Karpas-422 (cell line): Measurements from ENCODE around the gene SF1. TPM values are rescaled to one million over a fixed set of nuclear protein-coding genes. Genes with fewer than 3 reads are reported as not detected.

Source experiments
- DNase-seq: peaks from one replicate; pipeline ENCODE4 v3.0.0-alpha.2; 2015
- H2AFZ ChIP-seq: fragments of 200-600 bp; sonication (generic); 2 replicates; pipeline ENCODE4 v1.6.1; 2014; ENCODE audit warnings: antibody characterized with exemption, low read length, mixed read lengths
- H3K27ac ChIP-seq: fragments of 200-600 bp; sonication (generic); 2 replicates; pipeline ENCODE4 v1.5.1; 2014; ENCODE audit warnings: mild to moderate bottlenecking, low read length, moderate library complexity
- H3K27me3 ChIP-seq: fragments of 200-600 bp; sonication (generic); 2 replicates; pipeline ENCODE4 v1.6.1; 2014; ENCODE audit warnings: low read length, mixed read lengths
- H3K36me3 ChIP-seq: fragments of 200-600 bp; sonication (generic); 2 replicates; pipeline ENCODE4 v1.6.1; 2014; ENCODE audit warnings: low read length, mixed read lengths; ENCODE audit not compliant: insufficient read depth
- H3K4me1 ChIP-seq: fragments of 200-600 bp; sonication (generic); 2 replicates; pipeline ENCODE4 v1.6.1; 2014; ENCODE audit warnings: mild to moderate bottlenecking, low read length, mixed read lengths
- H3K4me2 ChIP-seq: fragments of 200-600 bp; sonication (generic); 2 replicates; pipeline ENCODE4 v1.6.1; 2014; ENCODE audit warnings: low read length, low read depth, mild to moderate bottlenecking; ENCODE audit not compliant: poor library complexity, severe bottlenecking
- H3K4me3 ChIP-seq: fragments of 200-600 bp; sonication (generic); 2 replicates; pipeline ENCODE4 v1.5.1; 2014; ENCODE audit warnings: mild to moderate bottlenecking, antibody characterized with exemption, low read length, mixed read lengths
- H3K79me2 ChIP-seq: fragments of 200-600 bp; sonication (generic); 2 replicates; pipeline ENCODE4 v1.6.1; 2014; ENCODE audit warnings: mild to moderate bottlenecking, low read length, mixed read lengths
- H3K9ac ChIP-seq: fragments of 200-600 bp; sonication (generic); 2 replicates; pipeline ENCODE4 v1.6.0; 2014; ENCODE audit warnings: low read length
- H3K9me2 ChIP-seq: fragments of 200-600 bp; sonication (generic), shearing (Covaris generic); replicated peaks from 2 replicates; pipeline ENCODE4 v1.6.0; 2014; ENCODE audit warnings: mild to moderate bottlenecking, low read length, moderate library complexity; ENCODE audit not compliant: insufficient read depth
- H3K9me3 ChIP-seq: fragments of 300-700, 200-600 bp; sonication (generic); 2 replicates; pipeline ENCODE4 v1.6.1; 2014; ENCODE audit warnings: low read length, mixed read lengths
- H4K20me1 ChIP-seq: fragments of 200-600 bp; sonication (generic); 2 replicates; pipeline ENCODE4 v1.6.1; 2014; ENCODE audit warnings: mild to moderate bottlenecking, antibody characterized with exemption, low read length, low read depth; ENCODE audit not compliant: insufficient read depth
- total RNA-seq: library from RNA; depleted of rRNA; stranded (reverse); fragments of >200 nt; shearing (Covaris generic); gene quantifications from 2 replicates; pipeline ENCODE4 v1.2.3, GENCODE V29; 2014; ENCODE audit warnings: low replicate concordance

Gene SF1
- total RNA-seq, 1 experiment from 2014 or later, result 156 TPM

DNA sequence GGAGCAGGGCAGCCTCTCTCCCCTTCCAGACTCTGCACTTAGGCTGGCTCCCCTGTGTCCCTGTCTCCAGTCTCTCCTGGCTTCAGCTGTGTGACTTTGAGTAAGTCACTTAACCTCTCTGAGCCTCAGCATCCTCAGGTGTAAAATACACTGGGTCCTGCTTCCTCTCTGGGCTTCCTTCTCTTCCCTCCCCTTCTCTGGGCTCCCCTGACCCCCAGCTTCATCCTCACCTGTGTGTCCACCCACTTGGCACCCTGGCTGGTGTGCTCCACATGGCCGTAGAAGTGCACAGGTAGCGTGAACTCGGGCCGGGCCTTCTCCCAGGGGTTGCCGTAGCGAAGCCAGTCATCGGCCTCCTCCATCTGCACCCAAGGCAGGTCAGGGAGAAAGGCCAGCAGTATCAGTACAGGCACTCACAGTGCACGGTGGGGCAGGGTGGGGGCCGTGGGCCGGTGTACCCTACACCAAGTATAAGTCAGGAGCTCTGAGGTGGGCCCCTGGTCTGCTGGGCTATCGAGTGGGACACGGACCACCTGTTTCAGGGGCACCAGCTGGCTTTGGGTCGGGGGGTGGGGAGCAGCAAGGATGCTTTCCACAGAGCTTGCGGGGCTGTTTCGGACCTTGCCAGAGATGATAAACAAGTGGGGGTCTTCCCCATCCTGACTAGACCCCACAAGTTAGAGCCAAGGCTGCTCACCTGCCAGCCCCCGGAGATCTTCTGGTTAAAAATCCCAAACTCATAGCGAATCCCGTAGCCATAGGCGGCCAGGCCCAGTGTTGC is 20.6 kb downstream of the SF1 start:
- Histone ChIP-seq H3K27me3 (no peaks in the 10 kb centered on the region), H3K9me2 (no peaks in the 10 kb centered on the region), H3K36me3 (no peaks in the 10 kb centered on the region), H3K4me3 (no peak overlapping the region), H4K20me1 (0 out of 2 replicates have a peak, but pooled peaks cover 3% of the 10 kb centered on the region), H3K4me2 (no peak overlapping the region), H3K4me1 (no peaks in the 10 kb centered on the region), H3K9me3 (no peaks in the 10 kb centered on the region), H3K79me2 (no peaks in the 10 kb centered on the region), H3K9ac (no peak overlapping the region), H3K27ac (no peak overlapping the region), H2AFZ (no peak overlapping the region)
- no peak for DNase-seq

DNA sequence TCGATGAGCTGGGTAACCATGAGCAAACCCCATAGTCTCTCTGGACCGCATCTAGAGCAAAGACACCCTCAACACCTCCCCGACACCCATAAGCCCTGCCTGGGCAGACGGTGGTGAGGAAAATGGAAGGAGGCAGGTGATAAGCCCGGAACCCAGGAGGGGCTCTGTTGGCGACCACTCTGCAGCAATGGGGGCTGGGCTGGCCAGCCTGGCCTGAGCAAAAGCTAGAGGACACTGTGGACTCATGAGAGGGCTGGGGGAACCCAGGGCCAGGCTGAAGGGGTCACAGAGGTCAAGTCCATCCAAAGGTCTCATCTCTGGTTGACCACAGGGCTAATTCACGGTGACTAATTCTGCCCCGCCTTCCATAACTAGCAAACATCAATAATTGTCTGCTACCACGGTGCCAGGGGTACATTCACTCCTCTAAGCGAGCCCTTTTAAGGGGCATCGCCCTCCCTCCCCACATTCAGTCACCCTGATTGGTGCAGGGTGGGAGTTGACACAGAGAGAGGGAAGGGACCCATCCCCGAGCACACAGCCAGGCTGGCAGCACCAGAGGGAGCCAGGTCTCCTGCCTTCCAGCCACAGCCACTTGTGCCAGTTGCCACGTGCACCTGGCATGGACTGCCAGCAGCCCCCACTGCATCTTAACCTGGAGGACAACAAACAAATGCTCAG is 22.5 kb downstream of the SF1 start:
- no peaks in the 10 kb centered on the region for H3K9me3 ChIP-seq
- H3K4me1 ChIP-seq, result no peaks in the 10 kb centered on the region
- H3K4me3 ChIP-seq, result no peak overlapping the region
- no peak for DNase-seq
- no peaks in the 10 kb centered on the region for H3K79me2 ChIP-seq
- H3K9ac ChIP-seq, result no peak overlapping the region
- no peaks in the 10 kb centered on the region for H4K20me1 ChIP-seq
- no peak overlapping the region for H3K27ac ChIP-seq
- H3K27me3 ChIP-seq, result no peaks in the 10 kb centered on the region
- no peak overlapping the region for H3K4me2 ChIP-seq
- no peaks in the 10 kb centered on the region for H3K9me2 ChIP-seq
- no peak overlapping the region for H2AFZ ChIP-seq
- H3K36me3 ChIP-seq, result no peaks in the 10 kb centered on the region

DNA sequence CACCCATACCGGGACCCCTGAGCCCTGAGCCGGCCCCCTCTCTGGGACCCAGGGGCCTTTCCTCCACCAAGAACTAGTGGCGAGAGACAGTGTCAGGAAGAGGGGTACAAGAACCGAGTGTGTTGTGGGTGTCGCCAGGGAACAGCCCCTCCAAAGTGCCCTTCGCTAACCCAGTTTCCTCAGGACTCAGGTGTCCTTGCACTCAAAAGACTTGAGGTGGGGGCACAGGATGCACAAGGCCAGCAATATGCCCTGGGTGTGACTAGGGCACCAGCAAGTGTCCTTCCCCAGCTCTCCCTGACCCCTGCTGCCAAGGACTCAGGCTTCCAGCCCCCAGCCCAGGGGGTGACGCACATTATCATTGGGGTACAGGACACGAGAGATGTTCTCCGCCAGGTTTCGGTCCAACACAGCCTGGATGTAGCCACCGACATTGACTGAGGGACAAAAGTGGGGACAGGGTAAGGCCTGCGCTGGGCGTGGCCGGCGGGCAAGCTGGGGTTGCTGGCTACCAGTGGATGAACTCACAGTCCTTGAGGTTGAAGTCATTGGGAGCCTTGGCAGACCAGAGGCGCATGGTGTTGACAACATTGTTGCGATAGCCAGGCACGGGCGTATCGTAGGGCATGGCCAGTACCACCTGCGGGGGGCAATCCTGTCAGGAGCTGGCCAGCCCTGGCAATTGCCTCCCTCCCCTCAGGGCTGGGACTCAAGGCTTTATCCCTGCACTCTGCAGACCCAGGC is 23.3 kb downstream of the SF1 start:
- Histone ChIP-seq H3K27ac (no peak overlapping the region), H2AFZ (no peak overlapping the region), H3K9ac (no peak overlapping the region), H3K4me2 (no peak overlapping the region), H3K9me2 (no peaks in the 10 kb centered on the region), H3K4me1 (no peaks in the 10 kb centered on the region), H3K9me3 (no peaks in the 10 kb centered on the region), H3K36me3 (no peaks in the 10 kb centered on the region), H3K79me2 (no peaks in the 10 kb centered on the region), H4K20me1 (no peaks in the 10 kb centered on the region), H3K4me3 (no peak overlapping the region), H3K27me3 (no peaks in the 10 kb centered on the region)
- no peak for DNase-seq

- no peaks in the 10 kb centered on the region for H3K4me1 ChIP-seq
- no peak overlapping the region for H3K4me2 ChIP-seq
- H2AFZ ChIP-seq, result no peak overlapping the region
Measured at GRCh38 chr11:64754124-64754918, 24.0 kb downstream of the SF1 start.

DNA sequence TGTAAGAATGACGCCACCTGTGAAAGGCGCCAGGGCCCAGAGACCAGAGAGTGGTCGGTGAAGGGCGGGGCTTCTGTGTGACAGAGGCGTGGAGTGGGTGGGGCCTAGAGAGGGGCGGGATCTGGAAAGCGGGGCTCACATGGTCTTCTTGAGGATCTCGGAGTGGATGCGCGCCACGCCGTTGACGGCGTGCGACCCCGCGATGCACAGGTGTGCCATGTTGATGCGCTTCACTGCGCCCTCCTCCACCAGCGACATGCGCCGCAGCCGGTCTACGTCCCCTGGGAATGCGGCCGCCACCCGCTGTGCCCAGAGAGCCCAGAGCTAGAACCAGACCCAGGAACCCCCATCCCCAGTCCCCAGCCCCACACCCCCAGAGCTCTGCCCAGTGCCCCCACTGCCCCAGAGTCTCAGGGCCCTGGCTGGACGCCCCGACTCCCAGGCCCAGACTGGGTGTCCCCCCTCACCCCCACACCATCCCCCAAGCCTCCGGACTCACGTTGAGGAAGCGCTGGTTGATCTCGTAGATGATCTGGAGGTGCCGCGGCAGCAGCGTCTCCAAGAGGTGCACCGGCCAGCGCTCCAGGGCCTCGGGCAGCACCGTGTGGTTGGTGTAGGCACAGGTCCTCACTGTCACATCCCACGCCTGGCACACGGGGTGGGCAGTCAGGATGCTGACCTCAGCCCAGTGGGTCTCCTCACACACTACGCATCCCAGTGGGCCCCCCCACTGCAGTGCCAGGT is 24.8 kb downstream of the SF1 start:
- no peak overlapping the region for H3K4me3 ChIP-seq
- no peaks in the 10 kb centered on the region for H4K20me1 ChIP-seq
- no peak overlapping the region for H3K27ac ChIP-seq
- DNase-seq, result no peak
- H3K4me2 ChIP-seq, result no peak overlapping the region
- H3K9me3 ChIP-seq, result no peaks in the 10 kb centered on the region
- H2AFZ ChIP-seq, result no peak overlapping the region
- H3K79me2 ChIP-seq, result no peaks in the 10 kb centered on the region
- no peaks in the 10 kb centered on the region for H3K27me3 ChIP-seq
- no peaks in the 10 kb centered on the region for H3K4me1 ChIP-seq
- no peak overlapping the region for H3K9ac ChIP-seq
- H3K36me3 ChIP-seq, result no peaks in the 10 kb centered on the region
- no peaks in the 10 kb centered on the region for H3K9me2 ChIP-seq

More at GRCh38 chr11:64754124-64754918, 24.0 kb downstream of the SF1 start:
- Histone ChIP-seq H3K4me3 (no peak overlapping the region), H3K9ac (no peak overlapping the region), H3K27ac (no peak overlapping the region), H4K20me1 (no peaks in the 10 kb centered on the region), H3K36me3 (no peaks in the 10 kb centered on the region), H3K9me3 (no peaks in the 10 kb centered on the region), H3K27me3 (no peaks in the 10 kb centered on the region), H3K79me2 (no peaks in the 10 kb centered on the region), H3K9me2 (no peaks in the 10 kb centered on the region)
- DNase-seq, result no peak

DNA sequence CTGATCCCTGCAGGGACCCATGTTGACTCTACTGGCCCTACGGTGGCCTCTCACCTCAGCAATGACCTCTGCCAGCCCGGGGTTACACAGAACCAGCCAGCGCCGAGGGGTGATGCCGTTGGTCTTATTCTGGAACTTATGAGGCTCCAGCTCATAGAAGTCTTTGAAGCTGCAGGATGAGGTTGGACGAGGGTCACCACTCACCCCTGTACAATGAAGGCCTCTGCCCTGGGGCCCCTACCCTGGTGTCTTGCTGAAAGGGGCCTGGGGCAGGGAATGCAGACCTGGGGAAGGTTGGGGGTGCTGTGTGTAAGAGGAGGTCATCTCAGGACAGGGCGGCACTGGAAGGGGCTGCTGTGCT is 25.3 kb downstream of the SF1 start:
- H3K27me3 ChIP-seq, result no peaks in the 10 kb centered on the region
- no peak overlapping the region for H3K4me3 ChIP-seq
- H3K4me2 ChIP-seq, result no peak overlapping the region
- no peaks in the 10 kb centered on the region for H3K79me2 ChIP-seq
- no peak for DNase-seq
- H2AFZ ChIP-seq, result no peak overlapping the region
- no peaks in the 10 kb centered on the region for H3K9me3 ChIP-seq
- H3K9me2 ChIP-seq, result no peaks in the 10 kb centered on the region
- H4K20me1 ChIP-seq, result no peaks in the 10 kb centered on the region
- H3K4me1 ChIP-seq, result no peaks in the 10 kb centered on the region
- H3K9ac ChIP-seq, result no peak overlapping the region
- no peaks in the 10 kb centered on the region for H3K36me3 ChIP-seq
- no peak overlapping the region for H3K27ac ChIP-seq

- Histone ChIP-seq H3K36me3 (no peaks in the 10 kb centered on the region), H3K79me2 (no peaks in the 10 kb centered on the region), H2AFZ (no peak overlapping the region), H3K9ac (no peak overlapping the region), H3K27ac (no peak overlapping the region), H3K4me3 (no peak overlapping the region), H3K9me3 (no peaks in the 10 kb centered on the region), H3K4me2 (no peak overlapping the region), H4K20me1 (no peaks in the 10 kb centered on the region), H3K4me1 (no peaks in the 10 kb centered on the region), H3K27me3 (no peaks in the 10 kb centered on the region), H3K9me2 (no peaks in the 10 kb centered on the region)
- no peak for DNase-seq
Measured at GRCh38 chr11:64752175-64752970, 26.0 kb downstream of the SF1 start.
